Urothelium cell line (cell line): Measurements from ENCODE around the gene SH2D3C.
A peak's percentile ranks its signal among the peaks of the same experiment; 100 is the strongest.

Experiments
- DNase-seq: peaks from one replicate; pipeline ENCODE4 v3.0.0; 2011; ENCODE audit warnings: low spot score, mixed read lengths
- FAIRE-seq: peaks from 2 replicates; lab custom pipeline; 2011; peaks lifted over from hg19 to GRCh38; lab: Jason Lieb, UNC

SH2D3C gene

GRCh38 chr9:127778280-127779135, at the start of gene SH2D3C:
SH2D3C (minus strand) TSS chr9:127778666; CDS start chr9:127778627, 39 bp downstream.
- FAIRE-seq (no peak), DNase-seq (no peak)

GRCh38 chr9:127826253-127826913, 47.9 kb upstream of the SH2D3C start:
- no peak for DNase-seq
- no peak for FAIRE-seq

GRCh38 chr9:127825319-127826051, 47.0 kb upstream of the SH2D3C start:
- no peak for DNase-seq
- no peak for FAIRE-seq

- DNase-seq (no peak), FAIRE-seq (no peak)
Measured at GRCh38 chr9:127822108-127822507, 43.6 kb upstream of the SH2D3C start.

GRCh38 chr9:127818574-127818973, 40.1 kb upstream of the SH2D3C start:
- DNase-seq (no peak), FAIRE-seq (no peak)

- DNase-seq (no peak), FAIRE-seq (no peak)
Measured at GRCh38 chr9:127817881-127818434, 39.5 kb upstream of the SH2D3C start.

- FAIRE-seq (no peak), DNase-seq (no peak)
Measured at GRCh38 chr9:127816728-127817127, 38.3 kb upstream of the SH2D3C start.

- FAIRE-seq: no peak
- no peak for DNase-seq
Measured at GRCh38 chr9:127816362-127816725, 37.9 kb upstream of the SH2D3C start.

GRCh38 chr9:127815512-127816361, 37.3 kb upstream of the SH2D3C start:
- FAIRE-seq (no peak), DNase-seq (no peak)

GRCh38 chr9:127814619-127815511, 36.4 kb upstream of the SH2D3C start:
- FAIRE-seq (no peak), DNase-seq (no peak)

GRCh38 chr9:127813686-127814226, 35.3 kb upstream of the SH2D3C start:
- DNase-seq (no peak), FAIRE-seq (no peak)

- DNase-seq (no peak), FAIRE-seq (no peak)
Measured at GRCh38 chr9:127812936-127813675, 34.6 kb upstream of the SH2D3C start.

- DNase-seq: no peak
- FAIRE-seq: no peak
Measured at GRCh38 chr9:127812011-127812410, 33.5 kb upstream of the SH2D3C start.

- no peak for FAIRE-seq
- DNase-seq: no peak
Measured at GRCh38 chr9:127810378-127811187, 32.1 kb upstream of the SH2D3C start.

- FAIRE-seq (no peak), DNase-seq (peak; percentile 44)
Measured at GRCh38 chr9:127809540-127810377, 31.3 kb upstream of the SH2D3C start.

- no peak for DNase-seq
- FAIRE-seq: no peak
Measured at GRCh38 chr9:127809002-127809539, 30.6 kb upstream of the SH2D3C start.
